GM15510 (cell line): Measurements from ENCODE around the gene C10orf120.

ENCODE experiments used
- POLR2A ChIP-seq: IDR thresholded peaks from 3 replicates; pipeline ENCODE4 v1.6.1; 2011; ENCODE audit warnings: borderline replicate concordance; ENCODE audit not compliant: insufficient read length; ENCODE audit errors: extremely low read depth

The C10orf120 gene

DNA sequence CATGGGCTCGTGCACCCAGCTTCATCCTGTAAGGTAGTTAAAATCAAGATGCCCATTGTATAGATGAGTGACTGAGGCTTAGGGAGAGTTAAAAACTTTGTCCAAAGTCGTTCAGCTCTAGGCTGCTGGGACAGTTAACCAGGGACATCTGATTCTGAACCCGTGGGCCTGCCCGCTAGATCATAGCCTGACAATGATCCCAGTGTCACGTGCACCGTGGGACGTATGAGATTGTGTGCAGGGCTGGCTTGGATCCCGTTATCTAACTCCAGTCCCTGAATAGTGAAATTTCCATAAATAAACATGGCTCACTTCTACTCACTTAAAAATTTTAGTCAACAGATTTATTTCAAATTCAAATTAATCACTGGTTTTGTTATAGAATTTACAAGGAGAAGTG lies 24.9 kb downstream of the C10orf120 start:
- TF ChIP-seq POLR2A: no peak

DNA sequence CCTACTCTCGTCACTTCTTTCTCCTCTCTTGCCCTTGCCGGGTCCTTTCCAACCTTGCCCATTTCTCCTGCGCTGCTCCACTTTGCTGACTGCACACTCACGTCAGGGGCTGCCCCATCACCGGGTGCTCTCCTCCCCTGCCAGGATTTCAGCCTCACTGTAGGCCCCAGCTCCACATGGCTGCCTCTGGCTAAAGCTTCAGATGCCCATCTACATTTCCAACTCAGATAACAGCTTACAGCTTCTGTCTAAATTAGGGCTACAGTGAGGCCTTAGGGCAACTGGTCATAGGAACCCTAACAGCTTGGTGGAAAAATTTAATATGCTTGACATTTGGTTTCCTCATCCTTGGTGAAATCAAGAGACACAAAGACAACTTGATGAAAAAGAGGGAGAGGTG lies 25.9 kb downstream of the C10orf120 start:
- no peak for TF ChIP-seq POLR2A

DNA sequence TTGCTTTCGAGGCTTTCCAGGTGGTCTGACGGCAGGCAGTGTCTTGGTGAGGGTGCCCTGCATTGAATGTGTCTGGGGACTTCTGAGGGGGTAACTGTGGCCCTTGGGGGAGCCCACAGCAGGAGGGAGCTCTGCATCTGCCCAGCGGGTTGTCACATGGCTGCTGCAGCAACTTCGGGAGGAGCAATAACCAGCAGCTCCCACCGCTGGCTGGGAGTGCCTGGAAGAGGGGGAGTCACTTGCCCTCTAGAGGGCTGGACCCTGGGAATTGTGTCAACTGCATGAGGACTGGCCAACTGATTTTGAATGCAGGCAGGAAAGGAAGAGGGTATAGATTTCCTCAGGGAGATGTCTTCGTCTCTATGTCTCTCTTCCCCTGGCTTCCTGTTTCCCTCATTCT lies 26.4 kb downstream of the C10orf120 start:
- TF ChIP-seq POLR2A: no peak

DNA sequence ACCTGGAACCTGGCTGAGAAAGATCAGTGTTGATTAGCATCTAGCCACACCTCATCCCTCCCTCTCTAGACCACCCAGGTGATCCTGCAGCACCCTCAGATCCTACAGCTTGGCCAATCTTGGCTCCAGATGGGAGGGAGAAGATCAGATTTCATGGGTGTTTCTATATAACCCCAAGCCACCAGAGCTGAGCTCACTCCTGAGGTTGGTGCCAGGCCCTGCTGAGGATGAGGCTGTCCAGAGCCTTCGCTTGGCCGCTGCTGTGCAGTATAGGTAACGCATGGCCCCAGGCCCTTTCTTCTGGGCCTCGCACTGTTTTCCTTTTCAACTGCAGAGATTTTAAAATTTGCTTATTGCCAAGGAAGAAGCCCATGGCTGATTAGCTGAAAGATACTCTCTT lies 27.0 kb downstream of the C10orf120 start:
- no peak for TF ChIP-seq POLR2A

DNA sequence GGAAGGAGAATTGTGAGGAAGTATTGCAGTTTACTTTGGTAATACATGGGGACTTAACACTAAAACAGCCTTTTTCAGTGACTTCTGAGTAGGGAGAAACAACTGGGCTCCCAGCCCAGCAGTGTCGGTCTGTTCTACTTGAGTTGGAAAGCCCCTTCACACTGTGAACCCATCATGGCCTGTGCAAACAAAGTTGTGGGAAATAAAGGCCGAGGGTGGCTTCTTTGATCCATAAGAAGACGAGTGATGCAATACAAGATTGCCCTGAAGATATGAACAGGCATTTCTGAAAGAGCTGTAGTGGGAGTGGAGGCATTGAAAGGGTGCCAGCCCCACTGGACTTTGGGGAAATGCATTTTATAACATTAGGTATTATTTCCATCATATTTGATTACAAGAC lies 28.3 kb downstream of the C10orf120 start:
- TF ChIP-seq POLR2A: no peak

DNA sequence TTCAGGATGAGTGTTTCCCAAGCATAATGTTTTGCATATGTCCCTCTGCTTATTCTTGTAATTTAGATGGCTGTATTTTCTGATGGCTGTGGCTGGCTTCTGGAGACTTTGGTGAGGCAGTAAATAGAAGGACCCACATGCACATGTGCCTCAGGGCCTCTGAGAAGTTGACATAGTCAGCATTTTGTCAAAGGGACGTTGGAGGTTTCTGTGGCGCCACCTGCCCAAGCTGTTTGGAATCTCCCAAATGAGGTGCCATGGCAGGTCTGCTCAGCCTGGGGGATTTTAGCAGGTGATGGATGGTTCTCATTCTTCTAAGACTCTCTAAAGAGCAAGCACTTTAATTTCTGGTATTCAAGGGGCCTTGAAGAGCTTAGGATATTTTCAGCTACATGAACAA lies 29.8 kb downstream of the C10orf120 start:
- no peak for TF ChIP-seq POLR2A

DNA sequence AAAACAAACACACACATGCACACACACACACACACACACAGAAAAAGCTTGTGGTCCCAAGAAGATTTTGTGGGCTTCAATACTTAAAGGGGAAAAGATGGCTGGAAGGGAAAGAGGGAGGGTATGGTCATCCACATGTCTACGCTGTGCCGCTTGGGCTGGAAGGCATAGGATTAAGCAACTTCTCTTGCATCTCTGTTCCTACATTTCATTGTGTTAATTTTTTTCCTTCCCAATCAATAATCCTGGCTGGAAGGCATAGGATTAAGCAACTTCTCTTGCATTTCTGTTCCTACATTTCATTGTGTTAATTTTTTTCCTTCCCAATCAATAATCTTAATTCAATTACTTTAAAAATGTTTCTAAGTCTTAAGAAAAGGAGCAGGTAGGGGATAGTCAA lies 30.6 kb downstream of the C10orf120 start:
- no peak for TF ChIP-seq POLR2A

DNA sequence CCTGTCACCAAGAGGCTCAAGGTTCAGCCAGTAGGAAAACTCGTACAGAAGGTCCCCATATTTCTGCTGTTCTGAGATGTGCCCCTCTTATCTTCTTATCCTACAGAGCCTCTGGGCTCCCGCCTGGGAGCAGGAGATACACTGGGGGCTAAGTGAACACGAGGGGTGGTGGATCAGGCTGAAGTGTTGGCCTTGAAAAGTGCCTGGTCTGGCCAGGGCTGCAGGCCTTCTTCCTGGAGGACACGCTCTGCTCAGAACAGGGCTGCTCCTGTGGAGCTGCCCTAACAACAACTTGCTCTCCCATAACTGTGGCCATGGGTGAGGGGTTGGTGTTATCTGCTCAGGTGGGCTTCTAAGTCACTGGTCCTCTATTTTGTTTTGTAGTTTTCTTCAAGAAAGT lies 33.7 kb downstream of the C10orf120 start:
- no peak for TF ChIP-seq POLR2A

DNA sequence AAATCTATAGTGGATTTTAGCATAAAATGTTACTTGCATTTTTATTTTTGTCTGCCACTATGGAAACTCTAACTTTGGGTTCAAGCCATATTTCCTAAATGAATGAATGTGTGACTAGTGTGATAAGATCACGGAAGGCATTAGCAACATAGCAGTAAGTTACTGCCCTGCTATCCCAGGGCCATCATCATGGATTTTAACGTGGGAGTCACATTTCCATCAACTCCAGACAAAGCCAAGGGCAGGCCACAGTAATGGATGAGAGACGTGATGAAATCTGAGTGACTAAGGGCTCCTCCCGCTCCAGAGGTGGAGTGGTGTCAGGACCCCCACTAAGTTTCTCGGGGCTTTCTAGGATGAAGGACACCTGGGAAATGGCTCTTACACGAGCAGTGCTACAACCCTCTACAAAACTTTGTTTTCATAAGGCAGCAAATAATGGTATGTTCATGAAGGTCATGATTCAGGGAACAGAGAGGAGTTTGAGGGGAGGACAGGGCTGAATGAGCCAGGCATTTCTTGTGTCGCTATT lies 34.3 kb downstream of the C10orf120 start:
- no peak for TF ChIP-seq POLR2A

DNA sequence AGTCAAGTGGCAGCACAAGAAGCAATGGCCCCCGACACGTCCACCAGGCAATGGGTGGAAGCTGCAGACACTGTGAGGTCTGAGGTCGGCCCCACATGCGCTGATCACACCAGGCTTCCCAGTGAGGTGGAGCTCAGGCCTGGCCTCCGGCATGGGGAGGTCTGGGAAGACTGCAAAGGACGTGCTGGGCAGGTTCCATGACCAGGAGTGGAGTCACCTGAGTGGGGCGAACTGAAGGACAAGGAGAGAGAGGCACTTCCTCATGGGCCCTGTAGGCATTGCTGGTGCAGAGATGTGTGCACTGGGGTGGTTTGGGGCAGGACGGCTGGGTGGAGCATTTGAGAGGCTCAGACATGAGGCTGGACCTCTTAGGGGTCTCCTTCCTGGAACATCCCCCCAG lies 35.1 kb downstream of the C10orf120 start:
- TF ChIP-seq POLR2A: no peak

DNA sequence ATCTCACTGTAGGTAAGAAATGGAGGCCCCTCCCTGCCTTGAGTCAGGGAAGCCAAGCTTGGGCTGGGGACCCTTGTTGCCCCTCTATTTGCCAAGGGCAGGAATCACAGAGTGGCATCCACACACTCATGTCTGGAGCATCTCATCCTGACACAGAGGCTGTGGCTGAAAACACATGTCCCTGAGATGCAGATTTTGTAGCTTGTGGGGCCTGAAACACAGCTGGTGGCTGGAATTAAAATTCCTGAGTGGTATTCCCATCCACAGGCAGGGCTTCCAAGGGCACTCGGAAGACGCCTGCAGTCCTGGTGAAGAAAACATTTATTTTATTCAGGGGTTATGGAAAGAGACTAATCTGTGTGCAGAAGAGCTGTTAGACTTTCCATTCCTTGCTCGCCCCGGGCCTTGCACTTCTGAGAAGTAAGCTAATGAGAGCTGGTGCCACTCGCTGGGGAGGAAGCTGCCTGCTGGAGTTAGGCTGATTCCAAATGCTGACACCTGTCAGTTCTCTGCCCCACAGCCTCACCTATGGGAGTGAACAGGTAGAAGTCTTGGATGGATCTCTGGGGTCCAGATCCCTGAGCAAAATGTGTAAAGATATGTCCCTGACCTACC lies 36.0 kb downstream of the C10orf120 start:
- no peak for TF ChIP-seq POLR2A

DNA sequence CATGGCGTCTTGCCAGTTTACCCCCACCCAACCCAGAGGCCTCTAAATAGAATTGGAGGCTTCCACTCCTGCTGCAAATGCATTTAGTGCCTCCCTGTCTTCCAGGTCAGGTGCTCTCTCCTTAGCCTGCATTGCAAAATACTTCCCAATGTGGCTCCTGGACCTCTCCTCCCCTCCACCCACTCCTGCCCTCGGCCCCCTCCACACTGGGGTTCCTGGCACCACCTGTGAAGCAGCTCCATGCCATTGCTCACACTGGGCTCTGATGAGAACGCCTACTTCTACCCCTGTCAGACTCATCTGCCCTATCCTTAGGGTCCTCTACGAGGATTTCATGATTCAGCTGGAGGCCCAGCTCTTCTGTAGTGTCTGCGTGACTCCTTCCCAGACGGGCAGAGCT lies 37.4 kb downstream of the C10orf120 start:
- TF ChIP-seq POLR2A: no peak

DNA sequence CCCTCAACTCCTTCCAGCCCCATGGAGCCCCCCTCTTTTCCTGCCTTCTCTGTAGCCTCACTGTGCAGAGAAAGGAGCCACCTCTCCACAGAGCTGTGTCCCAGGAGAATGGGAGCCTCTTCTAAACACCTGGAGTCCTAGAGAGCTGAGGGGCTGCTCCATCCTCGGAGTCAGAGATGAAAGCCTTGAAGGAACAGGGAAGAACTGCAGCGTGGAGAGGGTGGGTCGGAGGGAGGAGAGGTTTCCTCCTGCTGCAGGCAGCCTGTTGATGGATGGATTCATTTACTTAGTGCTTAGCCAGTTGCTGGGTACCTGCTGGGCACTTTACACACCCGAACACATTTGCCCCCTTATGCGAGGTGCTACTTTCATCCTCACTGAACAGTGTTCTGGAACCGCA lies 39.0 kb downstream of the C10orf120 start:
- TF ChIP-seq POLR2A: no peak

DNA sequence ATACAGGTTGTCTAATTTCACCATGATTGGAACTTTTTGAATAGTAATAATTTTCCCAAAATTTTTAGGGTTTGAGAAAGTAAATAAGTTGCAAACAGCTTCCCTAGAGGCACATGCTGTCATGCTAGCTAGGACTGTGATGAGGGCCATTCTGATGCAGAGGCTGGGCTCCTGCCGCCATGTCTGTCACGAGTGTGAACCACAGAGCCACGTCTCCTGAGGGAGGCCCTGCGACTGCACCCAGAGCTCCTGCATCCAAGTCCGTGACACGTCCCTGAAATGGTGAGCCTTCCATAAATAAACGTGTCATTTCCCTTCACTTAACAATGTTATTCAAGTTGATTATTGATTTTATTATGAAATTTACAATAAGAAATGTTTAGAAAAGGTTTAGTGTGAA lies 40.0 kb downstream of the C10orf120 start:
- TF ChIP-seq POLR2A: no peak

DNA sequence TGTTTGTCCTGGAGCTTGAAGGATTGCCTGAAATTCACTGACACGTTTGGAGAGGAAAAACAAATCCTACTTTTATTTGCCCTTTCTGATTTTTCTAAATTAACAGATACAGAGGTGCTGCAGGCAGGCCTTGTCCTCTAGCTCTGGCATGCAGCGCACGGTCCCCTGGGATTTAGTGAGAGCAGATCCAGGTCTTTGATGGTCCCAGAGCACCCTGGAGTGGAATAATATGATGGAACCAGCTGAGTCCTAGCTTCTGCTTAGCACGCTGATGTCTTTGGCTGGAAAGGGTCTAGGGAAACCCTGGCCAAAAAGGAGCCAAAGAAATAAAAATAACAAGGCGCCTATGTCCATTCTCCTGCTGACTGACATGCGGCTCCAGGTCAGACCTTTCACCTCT lies 40.5 kb downstream of the C10orf120 start:
- no peak for TF ChIP-seq POLR2A

DNA sequence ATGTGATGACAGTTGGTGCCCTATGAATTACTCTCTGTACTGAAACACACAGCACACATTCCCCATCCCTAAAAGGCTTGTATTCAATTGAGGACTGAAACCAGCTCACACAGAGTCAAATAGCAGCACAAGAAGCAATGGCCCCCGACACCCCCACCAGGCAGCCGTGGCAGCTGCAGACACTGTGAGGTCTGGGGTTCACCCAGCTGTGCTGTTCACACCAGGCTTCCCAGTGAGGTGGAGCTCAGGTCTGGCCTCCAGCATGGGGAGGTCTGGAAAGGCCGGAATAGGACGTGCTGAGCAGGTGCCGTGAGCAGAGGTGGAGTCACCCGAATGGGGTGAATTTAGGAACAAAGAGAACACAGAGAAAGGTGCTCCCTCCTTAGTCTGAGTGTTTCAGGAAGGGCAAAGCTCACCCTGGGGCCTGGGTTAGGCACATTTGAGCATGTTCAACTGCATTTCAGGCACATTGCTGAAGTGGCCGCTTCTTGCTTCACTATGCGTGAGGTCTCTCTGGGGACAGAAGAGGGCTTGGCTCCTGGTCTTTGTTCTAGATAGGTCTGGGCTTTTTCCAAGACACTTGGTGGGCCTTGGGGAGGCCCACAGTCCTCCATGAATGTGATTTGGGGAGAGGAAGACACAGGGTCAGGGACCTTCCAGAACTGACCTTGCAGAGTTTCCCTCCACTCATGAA lies 41.1 kb downstream of the C10orf120 start:
- no peak for TF ChIP-seq POLR2A

DNA sequence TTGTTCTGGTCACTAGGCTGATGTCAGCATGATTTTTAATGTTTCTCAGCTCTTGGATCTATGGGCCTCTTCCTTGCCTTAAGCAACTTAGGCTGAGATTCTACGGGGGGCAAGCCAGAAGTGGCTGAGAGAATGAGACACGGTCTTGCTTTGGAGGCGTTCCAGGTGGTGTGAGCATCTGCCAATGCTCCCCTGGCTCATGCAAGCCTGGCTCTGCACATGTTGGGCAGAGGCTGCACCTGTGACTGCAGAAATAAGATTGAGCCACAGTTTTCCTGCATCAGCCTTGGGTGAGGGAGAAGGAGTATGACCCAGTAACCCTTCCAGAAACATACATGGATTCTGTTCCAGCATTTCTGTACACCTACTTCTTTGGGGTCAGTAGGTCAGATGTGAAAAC lies 41.9 kb downstream of the C10orf120 start:
- no peak for TF ChIP-seq POLR2A

DNA sequence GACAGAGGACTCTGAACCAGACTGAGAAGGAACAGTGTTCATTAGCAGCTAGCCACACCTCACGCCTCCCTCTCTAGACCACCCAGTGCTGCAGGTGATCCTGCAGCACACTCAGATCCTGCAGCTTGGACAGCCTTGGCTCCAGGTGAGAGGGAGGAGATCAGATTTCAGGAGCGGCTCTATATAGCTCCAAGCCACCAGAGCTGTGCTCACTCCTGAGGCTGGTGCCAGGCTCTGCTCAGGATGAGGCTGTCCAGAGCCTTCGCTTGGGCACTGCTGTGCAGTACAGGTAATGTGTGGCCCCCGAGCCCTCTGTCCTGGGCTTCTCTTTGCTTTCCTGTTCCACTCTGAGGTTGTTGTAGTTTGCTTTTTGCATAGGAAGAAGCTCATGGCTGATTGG lies 42.4 kb downstream of the C10orf120 start:
- no peak for TF ChIP-seq POLR2A

DNA sequence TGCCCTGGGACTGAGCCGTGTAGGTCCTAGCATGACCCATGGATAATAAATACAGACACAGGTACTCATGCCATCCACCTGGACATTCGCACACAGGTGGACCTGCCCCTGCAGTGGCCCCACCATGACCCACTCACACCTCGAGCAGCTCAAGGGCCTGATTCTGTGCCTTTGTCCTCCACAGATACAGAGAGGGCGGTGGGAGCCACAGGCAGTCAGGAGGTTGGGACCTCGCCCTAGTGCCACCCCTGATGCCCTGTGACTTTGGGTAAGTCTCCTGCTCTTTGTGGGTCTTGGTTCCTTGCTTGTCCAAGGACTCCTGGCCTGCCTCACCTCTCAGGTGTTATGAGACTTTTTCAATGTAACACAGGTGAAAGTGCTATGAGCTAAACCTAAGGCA lies 42.9 kb downstream of the C10orf120 start:
- no peak for TF ChIP-seq POLR2A
